ENCODE data around the gene PKD1.
"Not testable (repeated sequence)": the region's sequence is repeated elsewhere in the genome, so short reads cannot be mapped to it uniquely, and the experiment has no call there.

Gene PKD1

DNA sequence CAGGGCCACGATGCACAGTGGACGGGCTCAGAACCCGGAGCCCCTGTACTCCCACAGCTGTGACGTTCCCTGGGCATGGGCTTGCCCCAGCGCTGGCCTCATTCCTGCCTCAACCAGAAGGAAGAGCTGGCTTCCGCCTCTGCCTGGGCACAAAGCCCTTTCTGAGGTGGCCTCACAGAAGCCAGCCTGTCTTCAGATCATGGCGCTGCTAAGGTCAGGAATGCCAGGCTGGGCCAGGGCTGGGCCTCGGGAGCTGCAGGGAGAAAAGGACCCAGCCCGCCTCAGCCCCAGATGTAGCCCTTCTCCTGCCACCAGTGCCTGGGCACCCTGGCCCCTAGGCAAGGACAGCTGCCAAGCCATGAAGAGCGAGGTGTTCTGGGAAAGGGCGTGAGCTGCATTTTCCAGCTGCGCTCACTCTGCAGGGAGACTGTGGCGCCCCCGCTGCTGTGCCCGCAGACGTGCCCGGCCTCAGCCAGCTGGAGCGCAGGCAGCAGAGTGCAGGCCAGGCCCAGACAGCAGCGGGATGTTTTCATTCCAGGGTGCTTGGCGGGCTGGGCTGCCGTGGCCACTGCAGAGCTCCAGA is 9.4 kb downstream of the PKD1 start:
- DNase-seq (ENCODE audit: low read depth in 2 of 3, low spot score in 2 of 3), result not testable (repeated sequence)

DNA sequence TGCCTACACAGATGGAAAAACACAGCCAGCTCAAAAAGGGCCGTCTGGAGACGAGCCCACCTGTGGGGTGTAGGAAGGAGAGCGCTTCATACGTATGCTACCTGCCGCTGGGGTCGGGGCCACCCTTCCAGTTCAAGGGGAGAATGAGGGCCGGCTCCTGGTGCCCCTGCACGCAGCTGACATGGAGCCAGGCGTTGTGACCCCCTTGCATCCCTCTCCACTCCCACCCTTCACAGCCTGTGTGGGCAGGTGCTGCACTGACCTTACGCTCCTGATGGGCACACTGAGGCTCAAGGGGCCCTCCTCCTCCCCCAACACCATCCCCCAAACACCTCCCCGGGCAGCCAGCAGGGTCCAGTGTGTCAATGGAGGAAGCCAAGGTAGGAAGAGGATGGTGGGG is 10.1 kb downstream of the PKD1 start:
- DNase-seq (ENCODE audit: low read depth in 2 of 3, low spot score in 2 of 3), result not testable (repeated sequence)

DNA sequence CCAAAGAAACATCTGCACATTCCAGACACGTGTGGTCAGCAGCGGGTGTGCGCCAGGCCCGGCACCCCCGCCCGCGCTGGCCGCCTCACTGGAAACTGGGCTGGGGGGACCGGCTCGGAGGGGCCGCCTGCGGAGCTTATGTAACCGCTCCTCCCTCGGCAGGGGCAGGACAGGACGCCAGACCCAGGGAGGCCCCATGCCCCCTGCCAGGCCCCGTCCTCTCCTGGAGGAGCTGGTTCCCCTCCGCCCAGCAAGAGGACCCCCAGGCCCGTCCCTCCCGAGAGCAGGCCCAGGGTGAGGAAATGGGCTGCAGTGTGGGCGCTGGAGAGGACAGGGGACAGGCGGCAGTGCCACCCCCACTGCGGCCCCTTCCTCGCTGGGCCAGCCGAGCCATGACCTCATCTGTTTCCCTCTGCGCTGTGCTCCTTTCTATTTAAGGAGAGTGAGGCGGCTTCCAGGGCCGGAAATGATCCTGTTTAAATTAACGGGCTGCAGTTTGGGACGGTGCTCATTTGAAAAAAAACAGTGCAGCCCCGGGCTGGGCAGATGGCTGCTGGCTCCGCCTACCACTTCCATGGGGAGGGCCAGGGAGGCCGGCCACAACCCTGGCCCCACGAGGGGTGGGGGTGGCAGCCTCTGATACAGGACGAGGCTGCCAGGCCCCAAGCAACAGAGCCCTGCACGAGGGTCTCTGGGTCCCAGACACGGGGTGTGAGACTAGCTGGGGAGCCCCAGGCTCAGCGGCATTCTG is 10.8 kb downstream of the PKD1 start:
- not testable (repeated sequence) for DNase-seq (ENCODE audit: low read depth in 2 of 3, low spot score in 2 of 3)

DNA sequence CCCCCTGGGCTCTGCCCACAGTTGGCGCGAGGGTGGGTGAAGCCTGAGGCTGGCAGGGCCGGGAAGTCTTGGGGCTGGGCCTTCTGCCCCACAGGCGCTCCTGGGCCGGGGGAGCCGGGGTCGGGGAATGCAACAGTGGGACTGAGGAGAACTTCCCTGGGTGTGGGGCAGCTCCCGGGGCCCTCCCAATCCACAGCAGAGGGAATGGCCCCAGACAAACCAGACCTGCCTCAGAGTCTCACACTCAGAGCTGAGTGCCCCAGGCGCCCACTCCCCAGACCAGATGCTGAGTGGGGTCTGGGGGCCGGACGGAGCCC is 11.4 kb downstream of the PKD1 start:
- DNase-seq (ENCODE audit: low read depth in 2 of 3, low spot score in 2 of 3), result not testable (repeated sequence)

DNA sequence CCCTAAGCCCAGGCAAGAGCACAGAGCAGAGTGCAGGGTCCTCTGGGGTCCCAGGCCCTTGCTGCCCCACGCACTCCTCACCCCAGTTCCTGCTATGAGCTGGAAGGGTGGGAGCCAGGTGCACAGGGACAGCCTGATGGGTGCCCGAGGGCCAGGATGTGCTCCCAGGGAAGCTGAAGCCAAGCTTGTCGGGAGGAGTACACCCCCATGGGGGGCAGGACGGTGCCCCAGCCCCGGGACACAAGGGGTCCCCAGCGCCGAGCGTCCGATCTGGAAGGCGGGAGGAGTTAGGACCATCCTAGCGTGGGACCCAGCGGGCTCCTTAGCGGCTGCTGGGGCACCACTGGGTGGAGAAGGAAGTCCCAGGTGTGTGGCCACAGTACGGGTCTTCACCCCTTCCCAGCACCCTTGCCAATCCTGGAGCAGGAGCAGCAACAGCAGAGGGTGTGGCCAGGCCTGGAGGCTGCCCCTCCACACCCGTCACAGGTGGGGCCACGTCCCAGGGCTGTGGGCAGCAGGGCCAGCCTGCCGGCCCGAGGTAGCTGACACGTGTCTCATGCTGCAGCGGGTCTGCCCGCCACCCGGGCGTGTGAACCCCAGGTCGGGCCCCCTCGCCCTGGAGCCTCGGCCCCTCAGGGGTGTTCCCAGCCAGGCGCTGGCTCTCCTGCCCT is 11.9 kb downstream of the PKD1 start:
- DNase-seq (ENCODE audit: low read depth in 2 of 3, low spot score in 2 of 3), result not testable (repeated sequence)

DNA sequence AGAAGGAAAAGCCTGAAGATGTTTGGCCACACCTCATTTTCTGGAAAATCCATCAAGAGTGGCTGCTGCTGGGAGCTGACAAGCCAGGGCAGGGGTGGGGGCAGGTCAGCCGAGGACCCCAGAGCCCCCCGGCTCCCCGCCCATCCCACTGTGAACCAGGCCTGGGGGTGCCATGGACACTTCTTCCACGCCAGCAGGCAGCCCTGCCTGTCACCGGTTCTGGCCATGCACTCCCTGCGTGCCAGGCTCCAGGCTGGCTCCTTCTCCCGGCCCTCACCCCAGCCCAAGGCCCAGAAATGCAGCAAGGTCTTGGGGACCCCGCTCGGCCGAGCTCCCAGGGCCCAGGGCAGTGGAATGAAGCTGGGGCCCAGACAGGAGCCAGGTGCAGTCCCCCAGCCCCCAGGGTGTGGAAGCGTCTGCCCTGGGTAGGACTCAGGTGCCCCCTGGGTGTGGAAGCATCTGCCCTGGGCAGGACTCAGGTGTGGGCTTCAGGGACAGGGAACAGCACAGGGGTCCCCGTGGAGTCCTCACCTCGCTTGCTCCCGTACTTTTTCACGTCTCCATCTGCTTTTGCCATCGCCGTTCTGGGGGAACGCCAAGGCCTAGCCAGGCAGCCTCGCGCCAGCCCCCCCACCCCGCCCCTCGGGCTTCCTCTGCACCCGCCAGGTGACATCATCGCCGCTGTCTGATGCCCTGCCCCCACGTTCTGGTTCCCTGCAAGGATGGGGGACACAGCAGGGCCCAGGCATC is 12.6 kb downstream of the PKD1 start:
- not testable (repeated sequence) for DNase-seq (ENCODE audit: low read depth in 2 of 3, low spot score in 2 of 3)

DNA sequence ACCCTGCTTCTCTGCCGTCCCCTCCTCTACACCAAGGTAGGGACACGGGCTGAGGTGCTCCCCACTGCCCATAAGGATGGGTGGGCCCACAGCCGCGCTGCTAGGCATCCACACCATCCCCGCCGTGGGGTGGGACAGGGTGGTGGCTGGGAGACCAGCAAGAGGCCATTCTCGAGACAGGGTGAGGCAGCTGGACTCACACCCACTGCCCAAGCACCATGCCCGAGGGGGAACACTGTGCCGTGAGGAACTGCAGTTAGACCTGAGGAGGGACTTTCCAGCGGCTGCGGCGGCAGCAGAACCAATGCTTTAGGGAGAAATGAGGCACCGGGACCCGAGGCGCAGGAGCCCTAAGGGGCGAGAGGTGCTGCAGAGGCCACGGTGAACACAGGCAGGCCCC is 13.3 kb downstream of the PKD1 start:
- no peak for DNase-seq (ENCODE audit: low read depth in 2 of 3, low spot score in 2 of 3)

DNA sequence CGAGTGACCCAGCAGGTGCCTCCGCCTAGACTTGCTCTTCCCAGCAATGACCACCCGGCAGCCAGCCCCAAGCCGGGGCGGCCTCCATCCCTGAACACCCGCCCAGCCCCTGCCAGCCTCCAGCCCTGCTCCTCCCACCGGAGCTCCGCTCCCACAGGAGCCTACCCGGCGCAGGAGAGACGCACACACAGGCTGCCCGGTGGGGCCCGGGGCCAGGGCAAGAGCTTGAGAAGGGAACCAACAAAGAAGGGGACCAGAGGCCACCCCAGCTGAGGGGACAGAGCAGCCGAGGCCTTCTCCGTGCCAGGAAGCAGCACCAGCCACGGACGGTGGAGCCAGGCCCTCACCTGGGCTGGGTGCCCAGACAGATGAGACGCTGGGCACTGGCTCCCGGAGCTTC is 13.8 kb downstream of the PKD1 start:
- no peak for DNase-seq (ENCODE audit: low read depth in 2 of 3, low spot score in 2 of 3)

DNA sequence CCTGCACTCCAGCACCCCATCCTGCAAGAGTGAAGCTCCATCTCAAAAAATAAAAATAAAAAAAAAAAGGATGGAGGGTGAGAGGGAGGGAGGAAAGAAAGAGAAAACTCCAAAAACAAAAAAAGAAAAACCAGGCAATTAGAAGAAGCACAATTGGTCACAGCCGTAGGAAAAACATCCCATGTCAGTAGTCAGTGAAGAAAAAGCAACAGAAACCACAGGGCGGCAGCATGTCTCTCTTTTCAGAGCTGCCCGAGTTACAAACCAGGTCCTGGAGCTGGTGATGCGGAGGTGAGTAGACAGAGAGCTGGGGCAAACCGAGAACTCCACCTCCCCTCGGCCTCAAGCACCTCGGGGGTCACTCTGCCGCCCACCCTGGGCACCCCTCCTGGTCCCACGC is 14.4 kb downstream of the PKD1 start:
- not testable (repeated sequence) for DNase-seq (ENCODE audit: low read depth in 2 of 3, low spot score in 2 of 3)

DNA sequence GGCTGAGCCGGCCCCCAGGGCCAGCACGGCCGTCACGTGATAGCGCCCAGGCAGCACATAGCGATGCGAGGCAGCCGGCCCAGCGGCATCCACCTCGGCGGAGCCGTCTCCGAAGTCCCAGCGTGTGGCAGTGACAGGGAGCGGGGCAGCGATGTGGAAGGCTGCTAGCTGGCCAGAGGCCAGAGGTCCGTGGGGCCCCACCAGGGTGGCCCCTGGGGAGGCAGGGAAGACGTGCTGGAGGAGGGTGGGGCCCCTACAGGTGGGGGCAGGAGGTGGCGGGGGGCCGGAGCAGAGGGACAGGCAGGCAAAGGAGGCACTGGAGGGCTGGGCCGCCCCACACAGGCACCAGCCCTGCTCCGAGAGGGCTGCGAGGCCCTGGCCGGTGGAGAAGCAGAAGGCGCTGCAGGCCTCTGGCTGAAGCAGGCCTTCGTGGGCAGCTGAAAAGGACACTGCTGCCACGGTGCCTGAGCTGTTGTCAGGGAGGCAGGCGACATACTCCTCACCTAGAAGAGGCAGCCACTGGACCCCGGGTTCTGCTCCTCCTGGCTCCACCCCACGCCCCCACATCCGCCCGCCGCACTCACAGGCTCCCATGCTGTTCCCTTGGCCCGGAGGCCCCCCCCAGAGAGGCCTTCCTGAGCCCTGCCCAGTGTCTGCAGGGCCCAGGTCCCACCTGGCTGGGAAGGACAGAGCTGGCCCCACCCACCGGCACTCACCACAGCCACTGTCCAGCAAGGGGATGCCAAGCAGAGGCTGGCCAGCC is 17.6 kb downstream of the PKD1 start:
- not testable (repeated sequence) for DNase-seq (ENCODE audit: low read depth in 2 of 3, low spot score in 2 of 3)

DNA sequence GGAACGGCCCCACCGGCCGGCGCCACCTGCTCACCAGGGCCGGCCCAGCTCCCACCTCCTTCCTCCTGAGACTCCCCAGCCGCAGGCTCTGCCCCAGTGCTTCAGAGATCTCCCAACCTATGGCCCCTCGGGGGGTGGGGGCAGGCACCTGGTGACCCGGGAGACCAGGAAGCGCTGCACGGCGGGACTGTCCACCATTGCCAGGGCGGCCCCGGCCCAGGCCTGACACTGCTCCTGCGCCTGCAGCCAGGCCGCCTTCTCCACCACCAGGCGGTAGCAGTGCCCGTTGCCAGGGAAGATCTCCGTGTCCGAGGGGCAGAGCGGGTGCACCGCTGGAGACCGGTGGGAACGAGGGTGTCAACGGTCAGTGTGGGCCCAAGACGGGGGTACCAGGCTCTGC is 18.4 kb downstream of the PKD1 start:
- DNase-seq (ENCODE audit: low read depth in 2 of 3, low spot score in 2 of 3), result not testable (repeated sequence)

DNA sequence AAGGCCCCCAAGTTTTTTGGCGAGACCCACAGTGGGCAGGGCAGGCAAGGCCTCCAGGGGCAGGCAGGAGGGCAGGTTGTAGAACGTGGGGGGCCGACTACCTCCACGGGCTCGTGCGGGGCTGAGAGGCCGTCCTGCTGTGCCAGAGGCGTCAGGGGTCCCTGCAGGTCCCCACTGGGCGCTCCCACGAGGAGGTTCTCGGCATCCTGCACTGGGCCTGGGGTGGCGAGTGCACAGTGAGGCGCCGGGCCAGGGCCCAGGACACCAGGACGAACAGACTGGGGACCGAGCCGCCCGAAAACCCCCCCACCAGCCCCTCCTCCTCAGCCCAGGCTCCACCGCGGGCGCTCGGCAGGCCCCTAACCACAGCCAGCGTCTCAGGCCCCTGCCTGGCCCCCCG is 19.3 kb downstream of the PKD1 start:
- DNase-seq (ENCODE audit: low read depth in 2 of 3, low spot score in 2 of 3), result not testable (repeated sequence)

DNA sequence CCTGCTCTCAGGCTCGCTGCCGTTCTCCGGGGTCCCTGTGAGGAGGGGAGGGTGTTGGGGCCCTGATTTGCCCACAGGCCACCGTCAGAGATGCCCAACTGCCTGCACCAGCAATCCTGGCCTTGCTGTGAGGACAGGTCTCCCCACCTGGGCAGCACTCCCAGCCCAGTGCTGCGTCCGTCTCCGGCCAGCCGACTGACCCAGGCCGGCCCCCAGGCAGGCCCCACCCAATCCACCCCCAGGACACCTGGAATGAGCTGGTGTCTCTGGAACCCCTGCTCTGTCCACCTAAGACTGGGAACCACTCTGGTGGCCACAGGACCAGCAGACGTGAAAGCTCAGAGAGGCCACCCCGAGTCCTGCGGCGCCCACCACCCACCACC is 20.1 kb downstream of the PKD1 start:
- no peak for DNase-seq (ENCODE audit: low read depth in 2 of 3, low spot score in 2 of 3)

DNA sequence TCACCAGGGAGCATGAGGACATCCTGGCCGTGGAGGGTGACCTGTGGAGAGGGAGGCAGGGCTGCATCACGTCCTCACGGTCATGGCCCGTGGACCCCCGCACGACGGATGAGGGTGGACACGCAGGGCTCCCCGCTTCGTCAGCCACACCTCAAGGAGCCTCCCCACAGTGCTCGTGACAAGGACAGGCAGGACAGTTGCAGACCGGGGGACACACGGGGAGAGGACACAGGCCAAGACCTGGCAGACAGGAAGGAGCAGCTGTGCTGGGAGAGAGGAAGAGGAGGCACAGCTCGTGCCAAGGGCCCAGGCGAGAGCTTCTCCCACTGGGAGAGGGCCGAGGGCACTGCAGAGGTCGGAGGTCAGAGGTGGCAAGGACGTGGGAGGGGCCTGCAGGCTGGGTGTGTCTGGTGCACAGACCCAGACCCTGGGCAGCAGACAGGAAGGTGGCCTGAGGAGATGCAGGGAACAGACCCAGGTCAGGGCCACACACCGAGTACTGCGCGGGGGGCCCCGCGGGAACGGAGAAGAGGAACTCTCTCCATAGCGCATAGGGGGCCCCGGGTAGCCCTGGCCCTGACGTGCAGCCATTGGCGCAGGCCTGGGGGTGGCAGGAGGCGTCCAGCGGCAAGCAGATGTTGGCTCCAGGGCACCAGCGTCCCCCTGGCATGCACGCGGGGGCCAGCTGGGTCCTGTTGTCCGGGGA is 20.7 kb downstream of the PKD1 start:
- DNase-seq (ENCODE audit: low read depth in 2 of 3, low spot score in 2 of 3), result not testable (repeated sequence)

DNA sequence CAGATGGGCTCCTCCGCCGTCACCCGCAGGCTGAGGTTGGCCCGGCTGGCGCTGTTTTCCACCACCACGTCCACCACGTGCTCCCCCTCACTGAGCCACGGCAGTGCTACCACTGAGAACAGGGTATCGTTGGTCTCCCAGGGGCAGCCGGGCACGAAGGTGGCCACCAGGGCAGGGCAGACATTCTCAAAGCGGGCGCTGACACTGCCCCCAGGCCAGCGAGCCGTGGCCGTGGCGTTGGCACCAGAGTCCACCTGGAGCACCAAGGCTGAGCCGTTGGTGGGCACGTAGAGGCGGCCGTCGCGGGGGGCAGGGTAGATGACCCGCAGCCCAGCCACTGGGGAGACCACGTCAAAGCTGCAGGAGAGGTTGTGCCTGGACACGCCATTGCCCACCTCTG is 21.5 kb downstream of the PKD1 start:
- DNase-seq (ENCODE audit: low read depth in 2 of 3, low spot score in 2 of 3), result not testable (repeated sequence)

DNA sequence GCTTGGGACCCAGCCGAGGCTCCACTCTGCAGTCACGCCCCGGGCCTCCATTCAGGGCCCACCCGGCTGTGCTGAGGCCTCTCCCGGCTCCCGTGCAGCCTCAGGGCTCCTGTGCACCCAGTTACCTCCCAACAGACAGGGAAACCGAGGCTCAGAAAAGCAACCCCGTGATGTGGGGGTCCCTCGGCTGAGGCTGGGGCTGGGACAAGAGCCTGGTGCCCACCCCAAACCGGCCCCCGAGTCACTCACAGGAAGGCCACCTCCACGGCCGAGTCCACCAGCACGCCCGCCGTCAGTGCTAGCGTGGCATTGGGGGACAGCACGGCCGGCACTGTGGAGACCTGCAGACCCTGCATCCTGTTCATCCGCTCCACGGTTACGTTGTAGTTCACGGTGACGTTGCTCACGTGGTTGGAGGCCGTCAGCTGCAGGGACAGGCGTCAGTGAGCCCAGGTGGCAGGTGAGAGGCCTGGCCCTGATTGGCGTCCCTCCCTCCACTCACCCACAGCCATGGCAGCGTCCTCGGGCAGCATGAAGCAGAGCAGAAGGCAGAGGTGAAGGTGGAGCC is 23.1 kb downstream of the PKD1 start:
- not testable (repeated sequence) for DNase-seq (ENCODE audit: low read depth in 2 of 3, low spot score in 2 of 3)

DNA sequence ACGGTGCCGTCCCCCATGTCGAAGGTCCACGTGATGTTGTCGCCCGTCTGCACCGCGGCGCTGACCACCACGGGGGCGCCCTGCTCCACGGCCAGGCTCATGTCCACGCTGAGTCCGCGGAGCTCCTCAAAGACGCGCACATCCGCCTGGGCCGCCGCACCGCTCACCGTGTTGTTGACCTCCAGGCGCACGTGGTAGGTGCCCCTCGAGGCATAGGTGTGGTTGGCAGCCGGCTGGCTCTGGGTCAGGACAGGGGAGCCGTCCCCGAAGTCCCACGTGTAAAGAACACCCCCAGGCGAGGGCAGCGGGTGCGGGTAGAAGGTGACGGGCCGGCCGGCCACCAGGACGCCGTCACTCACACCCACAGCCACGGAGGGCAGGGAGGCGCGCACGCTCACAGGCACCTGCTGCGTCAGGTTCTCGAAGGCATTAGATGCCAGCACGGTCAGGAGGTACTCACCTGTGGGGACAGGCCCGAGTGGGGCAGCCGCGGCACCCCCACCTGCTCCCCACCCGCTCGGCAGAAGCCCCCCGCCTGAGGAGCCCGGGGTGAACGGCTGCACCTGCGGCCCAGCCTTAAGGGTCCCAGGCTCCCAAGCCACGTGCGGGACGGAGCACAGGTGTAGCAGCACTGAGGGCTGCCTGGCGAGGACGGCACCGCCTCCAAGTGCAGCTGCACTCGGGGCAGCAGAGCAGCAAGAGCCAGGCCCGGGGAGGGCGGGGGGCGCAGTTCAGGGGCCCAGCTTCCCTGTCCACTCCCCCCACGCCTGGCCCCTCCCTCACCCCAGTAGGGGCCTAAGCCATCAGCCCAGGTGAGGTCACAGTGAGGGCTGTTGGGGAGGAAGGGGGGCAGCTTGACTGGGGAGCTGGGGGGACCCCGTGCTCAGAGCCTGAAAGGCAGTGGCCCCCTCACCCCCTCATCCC is 24.0 kb downstream of the PKD1 start:
- DNase-seq (ENCODE audit: low read depth in 2 of 3, low spot score in 2 of 3), result not testable (repeated sequence)

DNA sequence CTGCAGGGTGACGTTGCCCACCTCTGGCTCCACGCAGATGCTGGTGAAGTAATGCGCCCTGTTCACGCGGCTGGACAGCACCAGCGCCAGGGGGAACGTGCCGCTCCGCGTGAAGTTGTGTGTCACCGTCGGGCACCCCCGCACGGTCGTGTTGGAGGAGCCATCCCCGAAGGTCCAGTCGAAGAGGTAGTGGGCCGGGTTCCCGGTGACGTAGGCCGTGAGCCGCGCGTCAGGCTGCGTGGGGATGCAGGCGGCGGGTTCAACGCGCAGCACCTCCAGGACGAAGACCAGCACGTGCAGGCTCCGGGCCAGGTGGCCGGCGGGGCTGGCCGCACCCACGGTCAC is 24.7 kb downstream of the PKD1 start:
- DNase-seq (ENCODE audit: low read depth in 2 of 3, low spot score in 2 of 3), result not testable (repeated sequence)

DNA sequence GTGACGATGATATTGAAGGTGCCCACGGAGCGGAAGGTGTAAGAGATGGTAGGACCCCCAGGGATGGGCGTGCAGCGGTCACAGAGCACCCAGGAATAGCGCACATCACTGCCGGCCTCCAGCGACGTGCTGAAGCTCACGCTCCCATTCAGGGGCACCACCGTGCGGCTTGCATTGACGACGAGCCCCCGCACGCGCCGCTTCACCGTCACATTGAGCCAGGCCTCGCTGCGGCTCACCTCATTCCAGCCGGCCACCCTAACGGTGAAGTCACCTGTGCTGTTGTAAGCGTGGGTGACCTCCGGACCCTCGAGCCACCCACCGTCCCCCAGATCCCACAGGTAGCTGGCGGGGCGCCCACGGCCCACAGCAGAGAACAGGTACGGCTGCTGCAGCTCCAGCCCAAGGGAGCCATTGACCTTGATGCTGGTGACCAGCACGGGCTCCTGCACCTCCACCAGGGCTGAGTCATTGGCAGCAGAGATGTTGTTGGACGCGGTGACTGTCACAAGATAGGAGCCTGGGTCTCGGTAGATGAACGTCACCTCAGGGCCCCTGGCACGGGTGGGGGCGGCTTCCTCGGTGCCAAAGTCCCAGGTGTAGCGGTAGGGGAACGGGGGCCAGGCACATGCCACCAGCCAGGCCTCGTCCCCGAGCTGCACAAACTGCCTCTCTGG is 25.2 kb downstream of the PKD1 start:
- not testable (repeated sequence) for DNase-seq (ENCODE audit: low read depth in 2 of 3, low spot score in 2 of 3)

Measured in activated CD8-positive, alpha-beta memory T cell treated with anti-CD3 and anti-CD28 coated beads for 48 hours (primary cell).